Vagina (tissue), 2 donors: Measurements from ENCODE around the gene AOC3.

Source experiments
- POLR2A ChIP-seq, 2 donors: fragments of 450-650 bp; IDR thresholded peaks; one replicate each; pipeline ENCODE4 v1.6.1; 2017; ENCODE audit warnings: antibody characterized with exemption in 2 of 2, mild to moderate bottlenecking in 2 of 2, moderate library complexity in 2 of 2
- TF ChIP-seq, protein P1 (sequence below), 3 experiments: fragments of 450-650 bp in 2 of 3; fragments of 200-600 bp in 1 of 3; sonication (generic) in 1 of 3; IDR thresholded peaks; one replicate each; pipeline ENCODE4 v1.5.1; 2017 to 2019; ENCODE audit warnings: antibody characterized with exemption in 3 of 3, mild to moderate bottlenecking in 2 of 3, moderate library complexity in 2 of 3

DNA sequence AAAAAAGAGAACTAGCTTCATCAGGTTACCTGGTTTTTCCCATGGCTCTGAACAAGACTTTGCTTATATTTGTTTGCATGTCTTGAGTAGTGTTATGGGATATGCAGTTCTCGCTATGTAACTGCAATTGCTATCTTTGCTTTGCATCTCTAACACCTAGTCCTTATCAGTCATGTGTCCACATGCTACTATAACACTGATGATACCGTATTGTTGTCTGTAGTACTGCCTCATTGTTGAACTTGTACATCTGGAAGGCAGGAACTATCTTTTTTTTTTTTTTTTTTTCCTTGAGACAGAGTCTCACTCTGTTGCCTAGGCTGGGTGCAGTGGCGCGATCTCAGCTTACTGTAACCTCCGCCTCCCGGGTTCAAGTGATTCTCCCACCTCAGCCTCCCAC lies 15.3 kb upstream of the AOC3 start:
- TF ChIP-seq, protein P1, sequence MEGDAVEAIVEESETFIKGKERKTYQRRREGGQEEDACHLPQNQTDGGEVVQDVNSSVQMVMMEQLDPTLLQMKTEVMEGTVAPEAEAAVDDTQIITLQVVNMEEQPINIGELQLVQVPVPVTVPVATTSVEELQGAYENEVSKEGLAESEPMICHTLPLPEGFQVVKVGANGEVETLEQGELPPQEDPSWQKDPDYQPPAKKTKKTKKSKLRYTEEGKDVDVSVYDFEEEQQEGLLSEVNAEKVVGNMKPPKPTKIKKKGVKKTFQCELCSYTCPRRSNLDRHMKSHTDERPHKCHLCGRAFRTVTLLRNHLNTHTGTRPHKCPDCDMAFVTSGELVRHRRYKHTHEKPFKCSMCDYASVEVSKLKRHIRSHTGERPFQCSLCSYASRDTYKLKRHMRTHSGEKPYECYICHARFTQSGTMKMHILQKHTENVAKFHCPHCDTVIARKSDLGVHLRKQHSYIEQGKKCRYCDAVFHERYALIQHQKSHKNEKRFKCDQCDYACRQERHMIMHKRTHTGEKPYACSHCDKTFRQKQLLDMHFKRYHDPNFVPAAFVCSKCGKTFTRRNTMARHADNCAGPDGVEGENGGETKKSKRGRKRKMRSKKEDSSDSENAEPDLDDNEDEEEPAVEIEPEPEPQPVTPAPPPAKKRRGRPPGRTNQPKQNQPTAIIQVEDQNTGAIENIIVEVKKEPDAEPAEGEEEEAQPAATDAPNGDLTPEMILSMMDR (IDR thresholded peaks at IDR 0.05), result no peak
- TF ChIP-seq POLR2A (IDR thresholded peaks at IDR 0.05), result no peak
